GM12873 (cell line): ENCODE measurements around the gene DNAJB13.

ENCODE experiments used
- CTCF ChIP-seq: IDR thresholded peaks from 2 replicates; pipeline ENCODE4 v1.5.1; 2012; ENCODE audit warnings: low read depth, mild to moderate bottlenecking, moderate library complexity, low read length, control low read depth; ENCODE audit not compliant: insufficient read depth; ENCODE audit errors: missing control alignments

The DNAJB13 gene

GRCh38 chr11:74015919-74016684 lies 65.3 kb downstream of the DNAJB13 start:
- TF ChIP-seq CTCF = no peak

GRCh38 chr11:74017631-74018030 lies 66.8 kb downstream of the DNAJB13 start:
- TF ChIP-seq CTCF = no peak

GRCh38 chr11:74018331-74019005 lies 67.6 kb downstream of the DNAJB13 start:
- no peak for TF ChIP-seq CTCF

GRCh38 chr11:74019104-74019738 lies 68.4 kb downstream of the DNAJB13 start:
- TF ChIP-seq CTCF = no peak

- TF ChIP-seq CTCF = no peak
Observed at GRCh38 chr11:74019860-74020259, 69.0 kb downstream of the DNAJB13 start.
